SK-N-MC (cell line): ENCODE results near the gene ZNF165.

Experiments used
- EZH2 ChIP-seq: fragments of 200-600 bp; sonication (generic); IDR thresholded peaks from one replicate; pipeline ENCODE4 v1.6.1; 2017; ENCODE audit warnings: antibody characterized with exemption
- POLR2AphosphoS5 ChIP-seq: IDR thresholded peaks from 2 replicates; pipeline ENCODE4 v1.6.1; 2012; ENCODE audit warnings: mild to moderate bottlenecking, low read depth, low read length, borderline replicate concordance

- TF ChIP-seq EZH2 (no peak), POLR2AphosphoS5 (no peak)
Observed at GRCh38 chr6:28134716-28135115, 54.3 kb downstream of the ZNF165 start.
